Measurements from ENCODE around the gene CHST9.

CHST9 gene

DNA sequence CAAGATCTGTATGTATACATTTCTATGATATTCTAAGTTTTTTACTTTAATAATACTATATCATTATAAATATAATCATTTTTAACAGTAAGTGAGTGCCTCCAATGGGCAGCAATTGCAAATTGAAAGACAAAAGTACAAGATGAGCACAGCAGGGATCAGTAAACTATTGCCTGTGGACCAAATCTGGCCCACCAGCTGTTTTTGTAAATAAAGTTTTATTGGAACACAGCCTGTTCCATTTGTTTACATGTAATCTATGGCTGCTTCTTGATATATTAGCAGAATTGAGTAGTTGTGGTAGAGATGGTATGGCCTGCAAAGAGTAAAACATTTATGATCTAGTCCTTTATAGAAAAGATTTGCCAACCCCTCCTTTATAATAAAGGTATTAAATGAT is 43.2 kb downstream of the CHST9 start:
- DNase-seq (ENCODE audit: extremely low read depth, low read depth): no peak
- TF ChIP-seq, protein P1, sequence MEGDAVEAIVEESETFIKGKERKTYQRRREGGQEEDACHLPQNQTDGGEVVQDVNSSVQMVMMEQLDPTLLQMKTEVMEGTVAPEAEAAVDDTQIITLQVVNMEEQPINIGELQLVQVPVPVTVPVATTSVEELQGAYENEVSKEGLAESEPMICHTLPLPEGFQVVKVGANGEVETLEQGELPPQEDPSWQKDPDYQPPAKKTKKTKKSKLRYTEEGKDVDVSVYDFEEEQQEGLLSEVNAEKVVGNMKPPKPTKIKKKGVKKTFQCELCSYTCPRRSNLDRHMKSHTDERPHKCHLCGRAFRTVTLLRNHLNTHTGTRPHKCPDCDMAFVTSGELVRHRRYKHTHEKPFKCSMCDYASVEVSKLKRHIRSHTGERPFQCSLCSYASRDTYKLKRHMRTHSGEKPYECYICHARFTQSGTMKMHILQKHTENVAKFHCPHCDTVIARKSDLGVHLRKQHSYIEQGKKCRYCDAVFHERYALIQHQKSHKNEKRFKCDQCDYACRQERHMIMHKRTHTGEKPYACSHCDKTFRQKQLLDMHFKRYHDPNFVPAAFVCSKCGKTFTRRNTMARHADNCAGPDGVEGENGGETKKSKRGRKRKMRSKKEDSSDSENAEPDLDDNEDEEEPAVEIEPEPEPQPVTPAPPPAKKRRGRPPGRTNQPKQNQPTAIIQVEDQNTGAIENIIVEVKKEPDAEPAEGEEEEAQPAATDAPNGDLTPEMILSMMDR (IDR thresholded peaks at IDR 0.05; ENCODE audit: low read depth, low read length, missing control alignments): no peak
- H3K4me3 ChIP-seq (replicated peaks; ENCODE audit: low read depth, low read length): no peak overlapping the region

DNA sequence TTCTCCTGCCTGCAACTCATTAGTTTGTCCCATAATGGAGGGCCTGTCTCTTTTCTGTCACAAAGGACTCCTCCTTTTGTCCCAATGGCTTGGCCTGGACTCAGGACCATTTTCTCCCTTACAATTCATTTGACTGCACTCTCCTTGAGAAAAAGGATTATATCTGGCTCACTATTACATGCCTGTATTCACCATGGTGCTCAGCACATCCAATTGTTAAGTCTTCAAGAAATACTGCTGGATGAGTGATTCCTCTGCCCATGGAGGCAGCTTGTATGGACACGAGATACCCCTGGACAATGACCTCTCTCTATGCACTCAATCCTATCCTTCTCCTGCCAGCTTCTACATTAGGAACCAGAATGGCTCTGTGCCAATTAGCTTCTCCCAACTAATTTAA is 47.0 kb downstream of the CHST9 start:
- DNase-seq (ENCODE audit: extremely low read depth, low read depth): no peak

DNA sequence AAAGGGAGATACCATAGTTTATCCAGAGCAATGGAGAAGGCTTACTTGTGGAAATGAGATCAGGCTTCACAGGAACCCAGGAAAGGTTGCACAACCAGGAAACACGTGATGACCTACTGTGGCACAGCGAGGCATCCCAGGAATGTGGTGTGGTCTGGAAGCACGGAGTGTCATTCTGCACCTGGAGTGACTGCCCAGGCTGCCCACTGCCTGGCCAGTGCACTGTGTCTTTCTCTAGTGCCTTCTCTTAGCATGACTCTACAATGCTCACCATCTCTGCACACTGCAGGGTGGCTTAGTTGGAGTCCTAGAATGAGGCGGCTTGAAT is 48.9 kb downstream of the CHST9 start:
- no peak overlapping the region for H3K4me3 ChIP-seq (replicated peaks; ENCODE audit: low read depth, low read length)
- DNase-seq (ENCODE audit: extremely low read depth, low read depth): no peak
- TF ChIP-seq, protein P1 (IDR thresholded peaks at IDR 0.05; ENCODE audit: low read depth, low read length, missing control alignments): no peak

More for the DNA sequence above, 47.0 kb downstream of the CHST9 start:
- TF ChIP-seq, protein P1 (IDR thresholded peaks at IDR 0.05; ENCODE audit: low read depth, low read length, missing control alignments): no peak
- no peak overlapping the region for H3K4me3 ChIP-seq (replicated peaks; ENCODE audit: low read depth, low read length)

DNA sequence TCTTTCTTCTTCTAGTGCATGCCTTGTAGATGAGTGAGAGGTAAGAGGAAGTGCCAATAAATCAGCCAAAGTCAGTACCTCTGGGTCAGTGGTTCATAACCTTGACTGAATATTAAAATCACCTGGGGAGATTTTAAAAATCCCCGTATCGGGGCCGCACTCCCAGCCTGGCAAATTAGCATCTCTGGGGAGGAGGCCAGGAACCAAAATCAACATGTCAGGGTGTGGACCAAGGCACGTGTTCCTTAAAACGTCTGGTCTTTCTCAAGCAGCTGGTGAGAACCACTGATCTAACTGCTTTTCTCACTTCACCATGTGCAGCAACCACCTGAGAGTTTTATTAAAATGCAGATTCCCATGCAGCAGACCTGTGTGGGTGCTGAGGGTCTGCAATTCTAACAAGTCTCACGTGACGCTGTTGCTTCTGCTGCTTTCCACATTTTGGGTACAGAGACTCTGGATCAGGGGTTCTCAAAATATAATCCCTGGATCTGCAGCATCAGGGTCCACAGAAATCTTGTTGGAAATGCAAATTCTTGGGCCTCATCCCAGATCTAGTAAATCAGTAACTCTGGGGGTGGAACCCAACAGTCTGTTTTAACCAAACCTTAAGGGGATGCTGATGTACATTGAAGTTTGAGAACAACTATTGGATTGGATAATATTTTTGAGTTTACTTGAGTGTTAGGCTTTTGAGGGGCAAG is 49.5 kb downstream of the CHST9 start:
- DNase-seq (ENCODE audit: extremely low read depth, low read depth): no peak
- TF ChIP-seq, protein P1 (IDR thresholded peaks at IDR 0.05; ENCODE audit: low read depth, low read length, missing control alignments): no peak
- H3K4me3 ChIP-seq (replicated peaks; ENCODE audit: low read depth, low read length): no peak overlapping the region

DNA sequence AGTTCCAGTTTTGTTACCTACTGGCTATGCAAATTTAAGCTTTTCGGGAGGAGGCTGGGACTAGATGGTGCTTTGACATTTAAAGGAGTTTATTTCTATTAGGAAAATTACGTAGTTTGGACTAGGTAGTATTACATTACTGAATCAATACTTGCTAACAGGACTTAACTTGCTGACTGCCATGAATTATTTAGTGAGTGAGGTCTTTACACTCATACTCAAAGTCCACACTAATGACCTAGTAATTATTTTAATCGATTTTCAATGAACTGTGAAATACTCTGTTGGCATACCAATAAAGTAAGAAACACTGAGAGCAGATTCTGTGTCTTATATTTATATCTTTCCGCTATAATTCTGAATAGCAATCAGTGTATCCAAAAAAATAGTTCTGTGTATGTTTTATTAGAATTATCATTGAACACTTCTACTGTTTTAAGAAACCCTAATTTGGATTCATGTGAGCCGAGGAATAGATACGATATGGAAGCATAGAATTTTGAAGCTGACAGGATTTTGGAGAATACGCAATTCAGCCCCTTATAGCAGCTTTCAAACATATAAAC is 55.0 kb downstream of the CHST9 start:
- H3K4me3 ChIP-seq (replicated peaks; ENCODE audit: low read depth, low read length): no peak overlapping the region
- DNase-seq (ENCODE audit: extremely low read depth, low read depth): no peak
- TF ChIP-seq, protein P1 (IDR thresholded peaks at IDR 0.05; ENCODE audit: low read depth, low read length, missing control alignments): no peak

DNA sequence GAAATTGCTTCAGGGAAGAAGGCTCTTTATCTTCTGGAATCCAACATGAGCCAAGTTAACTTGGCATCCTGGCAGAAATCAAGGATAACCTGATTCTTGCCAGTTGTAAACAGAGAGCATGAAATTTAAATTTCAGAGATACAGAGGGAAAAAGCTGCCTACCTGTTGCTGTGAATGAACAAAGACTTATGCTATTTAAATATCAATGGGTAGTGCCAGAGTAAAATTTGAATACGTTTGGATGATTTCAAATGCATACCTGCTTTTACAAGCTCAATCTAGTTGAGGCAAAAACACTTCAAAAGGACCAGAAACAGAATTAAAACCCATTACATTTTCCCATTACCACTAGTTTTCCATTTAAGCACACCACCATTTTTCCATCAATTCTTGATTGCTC is 60.9 kb downstream of the CHST9 start:
- no peak overlapping the region for H3K4me3 ChIP-seq (replicated peaks; ENCODE audit: low read depth, low read length)
- TF ChIP-seq, protein P1 (IDR thresholded peaks at IDR 0.05; ENCODE audit: low read depth, low read length, missing control alignments): no peak
- no peak for DNase-seq (ENCODE audit: extremely low read depth, low read depth)

DNA sequence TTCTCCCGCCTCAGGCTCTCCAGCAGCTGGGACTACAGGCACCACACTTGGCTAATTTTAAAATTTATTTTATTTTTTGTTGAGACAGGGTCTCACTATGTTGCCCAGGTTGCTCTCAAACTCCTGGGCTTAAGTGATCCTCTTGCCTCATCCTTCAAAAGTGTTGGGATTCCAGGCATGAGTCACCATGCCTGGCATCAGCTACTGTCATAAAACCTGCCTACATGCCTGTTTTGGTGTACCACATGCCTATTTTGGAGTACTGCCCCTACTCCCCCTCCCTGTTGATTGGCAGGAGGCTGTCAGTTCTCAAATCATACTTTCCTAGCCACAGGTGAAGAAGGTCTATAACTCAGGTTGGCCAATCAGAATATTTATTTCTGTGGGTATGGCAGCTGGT is 64.0 kb downstream of the CHST9 start:
- H3K4me3 ChIP-seq (replicated peaks; ENCODE audit: low read depth, low read length): no peak overlapping the region
- no peak for DNase-seq (ENCODE audit: extremely low read depth, low read depth)
- TF ChIP-seq, protein P1 (IDR thresholded peaks at IDR 0.05; ENCODE audit: low read depth, low read length, missing control alignments): no peak

All from HFF-Myc (cell line).